HepG2 (cell line): ENCODE data around the gene RBM28. TPM values are rescaled to one million over a fixed set of nuclear protein-coding genes. Genes with fewer than 3 reads are reported as not detected.
A peak's percentile ranks its signal among the peaks of the same experiment; 100 is the strongest.

ENCODE experiments used
- DRAP1 ChIP-seq: IDR thresholded peaks from 2 replicates; pipeline ENCODE4 v1.6.1; 2016; ENCODE audit warnings: missing genetic modification reagents, missing compliant biosample characterization
- GRHL1 ChIP-seq: sonication (generic); formaldehyde crosslinking; conservative IDR thresholded peaks from 2 replicates; pipeline ENCODE4 v1.8.0; 2022; ENCODE audit warnings: missing genetic modification reagents
- GTF3A ChIP-seq: sonication (generic); formaldehyde crosslinking; conservative IDR thresholded peaks from 2 replicates; pipeline ENCODE4 v1.4.0; 2020; ENCODE audit warnings: mild to moderate bottlenecking, missing genetic modification reagents
- HOXA5 ChIP-seq: sonication (generic); formaldehyde crosslinking; IDR thresholded peaks from 2 replicates; pipeline ENCODE4 v1.4.0; 2020; ENCODE audit warnings: missing genetic modification reagents
- KDM6A ChIP-seq: IDR thresholded peaks from 2 replicates; pipeline ENCODE4 v1.6.1; 2016; ENCODE audit warnings: low read depth
- KLF6 ChIP-seq: IDR thresholded peaks from 2 replicates; pipeline ENCODE4 v1.8.0; 2016; ENCODE audit warnings: missing biosample characterization, missing genetic modification reagents
- MEF2D ChIP-seq: sonication (generic); formaldehyde crosslinking; IDR thresholded peaks from 2 replicates; pipeline ENCODE4 v1.5.1; 2020; ENCODE audit warnings: mild to moderate bottlenecking, missing genetic modification reagents
- MLLT10 ChIP-seq: sonication (generic); formaldehyde crosslinking; IDR thresholded peaks from 2 replicates; pipeline ENCODE4 v1.4.0; 2020; ENCODE audit warnings: missing genetic modification reagents
- NAIF1 ChIP-seq: sonication (generic); formaldehyde crosslinking; IDR thresholded peaks from 2 replicates; pipeline ENCODE4 v1.5.0; 2020; ENCODE audit warnings: mild to moderate bottlenecking, missing genetic modification reagents, borderline replicate concordance
- NFKB2 ChIP-seq: sonication (generic); formaldehyde crosslinking; IDR thresholded peaks from 2 replicates; pipeline ENCODE4 v1.4.0; 2020; ENCODE audit warnings: missing genetic modification reagents, borderline replicate concordance
- PATZ1 ChIP-seq: sonication (generic); formaldehyde crosslinking; IDR thresholded peaks from 2 replicates; pipeline ENCODE4 v1.4.0; 2020; ENCODE audit warnings: missing genetic modification reagents
- PTBP1 ChIP-seq: fragments of 200-400 bp; formaldehyde crosslinking; IDR thresholded peaks from 2 replicates; pipeline ENCODE4 v1.6.1; 2018; ENCODE audit warnings: low read length, low read depth; ENCODE audit not compliant: poor library complexity, severe bottlenecking
- RARA ChIP-seq: IDR thresholded peaks from 2 replicates; pipeline ENCODE4 v1.6.1; 2016; ENCODE audit warnings: missing genetic modification reagents, missing compliant biosample characterization
- USF2 ChIP-seq, 2 experiments: sonication (generic) in 1 of 2; formaldehyde crosslinking in 1 of 2; IDR thresholded peaks; 2 replicates each; pipeline versions ENCODE4 v1.5.1 to v1.6.1; 2011 to 2020; ENCODE audit warnings: borderline replicate concordance in 1 of 2, low read depth in 1 of 2, low read length in 1 of 2, mild to moderate bottlenecking in 1 of 2, missing genetic modification reagents in 1 of 2, moderate library complexity in 1 of 2
- ZKSCAN1 ChIP-seq: fragments of 150-350 bp; IDR thresholded peaks from 2 replicates; pipeline ENCODE4 v1.6.1; 2014; ENCODE audit warnings: low read length
- ZNF329 ChIP-seq: sonication (generic); formaldehyde crosslinking; IDR thresholded peaks from 2 replicates; pipeline ENCODE4 v1.9.0; 2021; ENCODE audit warnings: low read depth, mild to moderate bottlenecking, missing genetic modification reagents
- ZNF331 ChIP-seq: sonication (generic); formaldehyde crosslinking; IDR thresholded peaks from 2 replicates; pipeline ENCODE4 v1.4.0; 2020; ENCODE audit warnings: missing genetic modification reagents
- ZNF503 ChIP-seq: sonication (generic); formaldehyde crosslinking; IDR thresholded peaks from 2 replicates; pipeline ENCODE4 v1.4.0; 2020; ENCODE audit warnings: missing genetic modification reagents
- ZNF564 ChIP-seq: sonication (generic); formaldehyde crosslinking; IDR thresholded peaks from 2 replicates; pipeline ENCODE4 v1.8.1; 2023; ENCODE audit warnings: mild to moderate bottlenecking, missing genetic modification reagents
- ZNF616 ChIP-seq: sonication (generic); formaldehyde crosslinking; IDR thresholded peaks from 2 replicates; pipeline ENCODE4 v1.5.0; 2020; ENCODE audit warnings: low read depth, mild to moderate bottlenecking, missing genetic modification reagents
- polyA plus RNA-seq, 8 experiments: library from polyadenylated mRNA; depleted of rRNA in 3 of 8; stranded (reverse) in 7 of 8; unstranded in 1 of 8; fragments of >200 nt; fragmentation: Illumina TruSeq in 4 of 8; extraction: Trizol in 4 of 8; gene quantifications; 2 replicates each; pipeline versions ENCODE4 v1.2.1 to v1.2.3, GENCODE V29; 2011 to 2016; ENCODE audit warnings: low read depth in 4 of 8, missing spikeins in 1 of 8, mixed read lengths in 1 of 8; ENCODE audit not compliant: insufficient read depth in 1 of 8
- total RNA-seq, 5 experiments: library from RNA; depleted of rRNA; stranded (reverse); fragments of >200 nt; fragmentation: Illumina TruSeq; extraction: Trizol; gene quantifications; 2 replicates each; pipeline ENCODE4 v1.2.3, GENCODE V29; 2016; ENCODE audit warnings: low read depth in 1 of 5

Gene RBM28
- total and polyA plus RNA-seq, 2 of the 13 experiments (the other 11 are each of a cell fraction or from before 2014, with no cell fraction given), result 20.5 to 49.0 TPM

- TF ChIP-seq KDM6A (CRISPR knock-in tag) (0 out of 2 replicates have a peak, but pooled peaks have one; percentile 39), ZNF329 (CRISPR knock-in tag) (peak; percentile 92), RARA (CRISPR knock-in tag) (peak; percentile 80), KLF6 (CRISPR knock-in tag) (peak; percentile 99), NFKB2 (CRISPR knock-in tag) (peak; percentile 100), USF2 (IDR thresholded peaks at IDR 0.05; ENCODE audit: low read depth, low read length) (no peak), USF2 (CRISPR knock-in tag; IDR thresholded peaks at IDR 0.05; ENCODE audit: borderline replicate concordance) (peak; percentile 70), PTBP1 (peak; percentile 83), NAIF1 (CRISPR knock-in tag) (peak; percentile 93), HOXA5 (CRISPR knock-in tag) (peak; percentile 99), ZNF331 (peak; percentile 99), ZNF564 (CRISPR knock-in tag) (peak; percentile 98), DRAP1 (CRISPR knock-in tag) (peak; percentile 84), ZNF616 (peak; percentile 98), MEF2D (CRISPR knock-in tag) (peak; percentile 87), ZNF503 (CRISPR knock-in tag) (peak; percentile 87), GTF3A (0 out of 2 replicates have a peak, but pooled peaks have one; percentile 48), PATZ1 (CRISPR knock-in tag) (peak; percentile 78), GRHL1 (CRISPR knock-in tag) (peak; percentile 84; the same call in 1 of the 2 replicates), ZKSCAN1 (0 out of 2 replicates have a peak, but pooled peaks have one; percentile 25), MLLT10 (CRISPR knock-in tag) (no peak)
These were observed at the start of gene RBM28 (continued) for GRCh38 chr7:128343554-128344430.
